HepG2 (cell line): ENCODE data around the gene ZIK1. TPM values are rescaled to one million over a fixed set of nuclear protein-coding genes. Genes with fewer than 3 reads are reported as not detected.

ENCODE experiments used
- ATAD3A ChIP-seq: sonication (generic); formaldehyde crosslinking; IDR thresholded peaks from 2 replicates; pipeline ENCODE4 v1.4.0; 2020; ENCODE audit warnings: missing genetic modification reagents
- ELF4 ChIP-seq: sonication (generic); formaldehyde crosslinking; IDR thresholded peaks from 2 replicates; pipeline ENCODE4 v1.5.0; 2020; ENCODE audit warnings: missing genetic modification reagents, mild to moderate bottlenecking, moderate library complexity, borderline replicate concordance
- RBM39 ChIP-seq: fragments of 200-400 bp; formaldehyde crosslinking; IDR thresholded peaks from one replicate; pipeline ENCODE4 v1.6.1; 2018; ENCODE audit warnings: antibody characterized with exemption, mild to moderate bottlenecking, low read depth, low read length; ENCODE audit not compliant: poor library complexity, severe bottlenecking
- RNF2 ChIP-seq: fragments of 450-650 bp; conservative IDR thresholded peaks from 2 replicates; pipeline ENCODE4 v1.6.1; 2016; ENCODE audit warnings: low read depth
- ZNF256 ChIP-seq: sonication (generic); formaldehyde crosslinking; conservative IDR thresholded peaks from 2 replicates; pipeline ENCODE4 v1.4.0; 2020; ENCODE audit warnings: missing genetic modification reagents
- ZNF562 ChIP-seq: sonication (generic); formaldehyde crosslinking; IDR thresholded peaks from 2 replicates; pipeline ENCODE4 v1.8.0; 2022; ENCODE audit warnings: missing genetic modification reagents, borderline replicate concordance
- ZNF569 ChIP-seq: sonication (generic); formaldehyde crosslinking; IDR thresholded peaks from 2 replicates; pipeline ENCODE4 v1.5.0; 2020; ENCODE audit warnings: mild to moderate bottlenecking, missing genetic modification reagents, moderate library complexity, borderline replicate concordance
- ZNF766 ChIP-seq: sonication (generic); formaldehyde crosslinking; IDR thresholded peaks from 2 replicates; pipeline ENCODE4 v1.5.0; 2020; ENCODE audit warnings: missing genetic modification reagents, borderline replicate concordance
- ZNF777 ChIP-seq: sonication (generic); formaldehyde crosslinking; IDR thresholded peaks from 2 replicates; pipeline ENCODE4 v1.4.0; 2020; ENCODE audit warnings: missing genetic modification reagents
- ZSCAN31 ChIP-seq: sonication (generic); formaldehyde crosslinking; IDR thresholded peaks from 2 replicates; pipeline ENCODE4 v1.5.0; 2020; ENCODE audit warnings: low read depth, mild to moderate bottlenecking, missing genetic modification reagents
- polyA plus RNA-seq, 8 experiments: library from polyadenylated mRNA; depleted of rRNA in 3 of 8; stranded (reverse) in 7 of 8; unstranded in 1 of 8; fragments of >200 nt; fragmentation: Illumina TruSeq in 4 of 8; extraction: Trizol in 4 of 8; gene quantifications; 2 replicates each; pipeline versions ENCODE4 v1.2.1 to v1.2.3, GENCODE V29; 2011 to 2016; ENCODE audit warnings: low read depth in 4 of 8, missing spikeins in 1 of 8, mixed read lengths in 1 of 8; ENCODE audit not compliant: insufficient read depth in 1 of 8
- total RNA-seq, 5 experiments: library from RNA; depleted of rRNA; stranded (reverse); fragments of >200 nt; fragmentation: Illumina TruSeq; extraction: Trizol; gene quantifications; 2 replicates each; pipeline ENCODE4 v1.2.3, GENCODE V29; 2016; ENCODE audit warnings: low read depth in 1 of 5
- TF ChIP-seq, protein P1 (sequence below): sonication (generic); formaldehyde crosslinking; IDR thresholded peaks from 2 replicates; pipeline ENCODE4; 2020; ENCODE audit warnings: missing genetic modification reagents, mild to moderate bottlenecking, borderline replicate concordance
- TF ChIP-seq, protein P2 (sequence below): sonication (generic); formaldehyde crosslinking; IDR thresholded peaks from 2 replicates; pipeline ENCODE4 v1.4.0; 2020; ENCODE audit warnings: mild to moderate bottlenecking, missing genetic modification reagents
- TF ChIP-seq, protein P3 (sequence below): IDR thresholded peaks from 2 replicates; pipeline ENCODE4 v1.6.1; 2016; ENCODE audit warnings: low read depth, borderline replicate concordance
- TF ChIP-seq, protein P4 (sequence below): sonication (generic); formaldehyde crosslinking; IDR thresholded peaks from 2 replicates; pipeline ENCODE4 v1.4.0; 2020; ENCODE audit warnings: mild to moderate bottlenecking, missing genetic modification reagents
- TF ChIP-seq, protein P5 (sequence below): sonication (generic); formaldehyde crosslinking; conservative IDR thresholded peaks from 2 replicates; pipeline ENCODE4 v1.4.0; 2020; ENCODE audit warnings: missing genetic modification reagents
- TF ChIP-seq, protein P6 (sequence below): sonication (generic); formaldehyde crosslinking; IDR thresholded peaks from 2 replicates; pipeline ENCODE4 v1.5.1; 2020; ENCODE audit warnings: missing genetic modification reagents, mild to moderate bottlenecking, borderline replicate concordance

The ZIK1 gene
- total and polyA plus RNA-seq, 2 of the 13 experiments (the other 11 are each of a cell fraction or from before 2014, with no cell fraction given) = 2.1 to 7.2 TPM

DNA sequence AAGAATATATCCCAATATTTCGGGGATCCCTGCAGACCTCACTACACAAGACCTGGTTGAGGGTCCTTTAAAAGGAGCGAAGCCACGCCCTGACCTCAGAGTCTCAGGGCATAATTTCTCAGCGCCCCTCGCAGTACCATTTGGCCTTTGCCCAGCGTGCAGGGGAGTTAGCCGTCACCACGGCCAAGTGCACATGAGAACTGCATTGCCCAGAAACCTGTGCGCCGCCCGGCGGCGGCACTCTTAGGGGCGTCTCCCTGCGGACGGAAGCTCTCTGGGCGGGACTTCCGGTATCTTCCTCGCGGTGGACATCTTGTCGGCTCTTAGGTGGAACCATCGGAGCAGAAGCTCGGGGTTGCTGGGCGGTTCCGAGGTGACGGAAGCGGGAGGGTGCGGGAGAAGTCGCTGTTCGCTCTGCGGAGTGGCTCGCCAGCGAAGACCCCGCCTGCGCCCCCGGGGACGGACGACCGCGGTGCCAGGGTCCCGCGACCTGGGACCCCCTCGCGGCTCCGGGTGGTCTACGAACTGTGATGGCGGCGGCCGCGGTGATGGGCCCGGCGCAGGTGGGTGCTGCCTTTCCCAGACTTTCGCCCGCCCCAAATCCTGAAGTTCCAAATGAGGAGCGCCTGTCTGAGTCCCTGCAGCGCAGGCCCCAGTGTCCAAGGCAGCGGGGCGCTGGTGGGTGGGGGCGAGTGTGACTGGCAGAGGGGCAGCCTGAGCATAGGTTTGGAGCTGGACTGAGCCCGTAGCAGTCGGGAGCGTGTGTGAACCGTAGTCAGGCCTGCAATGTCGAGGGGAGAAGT lies 30.2 kb downstream of the ZIK1 start, which contains the start of gene ZNF134 (continued):
- TF ChIP-seq, protein P1, sequence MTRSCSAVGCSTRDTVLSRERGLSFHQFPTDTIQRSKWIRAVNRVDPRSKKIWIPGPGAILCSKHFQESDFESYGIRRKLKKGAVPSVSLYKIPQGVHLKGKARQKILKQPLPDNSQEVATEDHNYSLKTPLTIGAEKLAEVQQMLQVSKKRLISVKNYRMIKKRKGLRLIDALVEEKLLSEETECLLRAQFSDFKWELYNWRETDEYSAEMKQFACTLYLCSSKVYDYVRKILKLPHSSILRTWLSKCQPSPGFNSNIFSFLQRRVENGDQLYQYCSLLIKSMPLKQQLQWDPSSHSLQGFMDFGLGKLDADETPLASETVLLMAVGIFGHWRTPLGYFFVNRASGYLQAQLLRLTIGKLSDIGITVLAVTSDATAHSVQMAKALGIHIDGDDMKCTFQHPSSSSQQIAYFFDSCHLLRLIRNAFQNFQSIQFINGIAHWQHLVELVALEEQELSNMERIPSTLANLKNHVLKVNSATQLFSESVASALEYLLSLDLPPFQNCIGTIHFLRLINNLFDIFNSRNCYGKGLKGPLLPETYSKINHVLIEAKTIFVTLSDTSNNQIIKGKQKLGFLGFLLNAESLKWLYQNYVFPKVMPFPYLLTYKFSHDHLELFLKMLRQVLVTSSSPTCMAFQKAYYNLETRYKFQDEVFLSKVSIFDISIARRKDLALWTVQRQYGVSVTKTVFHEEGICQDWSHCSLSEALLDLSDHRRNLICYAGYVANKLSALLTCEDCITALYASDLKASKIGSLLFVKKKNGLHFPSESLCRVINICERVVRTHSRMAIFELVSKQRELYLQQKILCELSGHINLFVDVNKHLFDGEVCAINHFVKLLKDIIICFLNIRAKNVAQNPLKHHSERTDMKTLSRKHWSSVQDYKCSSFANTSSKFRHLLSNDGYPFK (CRISPR knock-in tag) = peak; percentile 75
- TF ChIP-seq, protein P2, sequence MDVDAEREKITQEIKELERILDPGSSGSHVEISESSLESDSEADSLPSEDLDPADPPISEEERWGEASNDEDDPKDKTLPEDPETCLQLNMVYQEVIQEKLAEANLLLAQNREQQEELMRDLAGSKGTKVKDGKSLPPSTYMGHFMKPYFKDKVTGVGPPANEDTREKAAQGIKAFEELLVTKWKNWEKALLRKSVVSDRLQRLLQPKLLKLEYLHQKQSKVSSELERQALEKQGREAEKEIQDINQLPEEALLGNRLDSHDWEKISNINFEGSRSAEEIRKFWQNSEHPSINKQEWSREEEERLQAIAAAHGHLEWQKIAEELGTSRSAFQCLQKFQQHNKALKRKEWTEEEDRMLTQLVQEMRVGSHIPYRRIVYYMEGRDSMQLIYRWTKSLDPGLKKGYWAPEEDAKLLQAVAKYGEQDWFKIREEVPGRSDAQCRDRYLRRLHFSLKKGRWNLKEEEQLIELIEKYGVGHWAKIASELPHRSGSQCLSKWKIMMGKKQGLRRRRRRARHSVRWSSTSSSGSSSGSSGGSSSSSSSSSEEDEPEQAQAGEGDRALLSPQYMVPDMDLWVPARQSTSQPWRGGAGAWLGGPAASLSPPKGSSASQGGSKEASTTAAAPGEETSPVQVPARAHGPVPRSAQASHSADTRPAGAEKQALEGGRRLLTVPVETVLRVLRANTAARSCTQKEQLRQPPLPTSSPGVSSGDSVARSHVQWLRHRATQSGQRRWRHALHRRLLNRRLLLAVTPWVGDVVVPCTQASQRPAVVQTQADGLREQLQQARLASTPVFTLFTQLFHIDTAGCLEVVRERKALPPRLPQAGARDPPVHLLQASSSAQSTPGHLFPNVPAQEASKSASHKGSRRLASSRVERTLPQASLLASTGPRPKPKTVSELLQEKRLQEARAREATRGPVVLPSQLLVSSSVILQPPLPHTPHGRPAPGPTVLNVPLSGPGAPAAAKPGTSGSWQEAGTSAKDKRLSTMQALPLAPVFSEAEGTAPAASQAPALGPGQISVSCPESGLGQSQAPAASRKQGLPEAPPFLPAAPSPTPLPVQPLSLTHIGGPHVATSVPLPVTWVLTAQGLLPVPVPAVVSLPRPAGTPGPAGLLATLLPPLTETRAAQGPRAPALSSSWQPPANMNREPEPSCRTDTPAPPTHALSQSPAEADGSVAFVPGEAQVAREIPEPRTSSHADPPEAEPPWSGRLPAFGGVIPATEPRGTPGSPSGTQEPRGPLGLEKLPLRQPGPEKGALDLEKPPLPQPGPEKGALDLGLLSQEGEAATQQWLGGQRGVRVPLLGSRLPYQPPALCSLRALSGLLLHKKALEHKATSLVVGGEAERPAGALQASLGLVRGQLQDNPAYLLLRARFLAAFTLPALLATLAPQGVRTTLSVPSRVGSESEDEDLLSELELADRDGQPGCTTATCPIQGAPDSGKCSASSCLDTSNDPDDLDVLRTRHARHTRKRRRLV (CRISPR knock-in tag) = no peak
- TF ChIP-seq RBM39 (peak; percentile 83), ZNF777 (CRISPR knock-in tag) (peak; percentile 50; the same call in 1 of the 2 replicates), ELF4 (CRISPR knock-in tag) (0 out of 2 replicates have a peak, but pooled peaks have one; percentile 44), RNF2 (no peak), ZNF562 (CRISPR knock-in tag) (no peak), ZNF569 (no peak), ZNF766 (CRISPR knock-in tag) (0 out of 2 replicates have a peak, but pooled peaks have one; percentile 54), ZNF256 (peak; percentile 62), ZSCAN31 (CRISPR knock-in tag) (peak; percentile 77), ATAD3A (CRISPR knock-in tag) (no peak)
- TF ChIP-seq, protein P3, sequence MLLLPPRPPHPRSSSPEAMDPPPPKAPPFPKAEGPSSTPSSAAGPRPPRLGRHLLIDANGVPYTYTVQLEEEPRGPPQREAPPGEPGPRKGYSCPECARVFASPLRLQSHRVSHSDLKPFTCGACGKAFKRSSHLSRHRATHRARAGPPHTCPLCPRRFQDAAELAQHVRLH (CRISPR knock-in tag) = no peak
- TF ChIP-seq, protein P4, sequence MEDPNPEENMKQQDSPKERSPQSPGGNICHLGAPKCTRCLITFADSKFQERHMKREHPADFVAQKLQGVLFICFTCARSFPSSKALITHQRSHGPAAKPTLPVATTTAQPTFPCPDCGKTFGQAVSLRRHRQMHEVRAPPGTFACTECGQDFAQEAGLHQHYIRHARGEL (CRISPR knock-in tag) = no peak
- TF ChIP-seq, protein P5, sequence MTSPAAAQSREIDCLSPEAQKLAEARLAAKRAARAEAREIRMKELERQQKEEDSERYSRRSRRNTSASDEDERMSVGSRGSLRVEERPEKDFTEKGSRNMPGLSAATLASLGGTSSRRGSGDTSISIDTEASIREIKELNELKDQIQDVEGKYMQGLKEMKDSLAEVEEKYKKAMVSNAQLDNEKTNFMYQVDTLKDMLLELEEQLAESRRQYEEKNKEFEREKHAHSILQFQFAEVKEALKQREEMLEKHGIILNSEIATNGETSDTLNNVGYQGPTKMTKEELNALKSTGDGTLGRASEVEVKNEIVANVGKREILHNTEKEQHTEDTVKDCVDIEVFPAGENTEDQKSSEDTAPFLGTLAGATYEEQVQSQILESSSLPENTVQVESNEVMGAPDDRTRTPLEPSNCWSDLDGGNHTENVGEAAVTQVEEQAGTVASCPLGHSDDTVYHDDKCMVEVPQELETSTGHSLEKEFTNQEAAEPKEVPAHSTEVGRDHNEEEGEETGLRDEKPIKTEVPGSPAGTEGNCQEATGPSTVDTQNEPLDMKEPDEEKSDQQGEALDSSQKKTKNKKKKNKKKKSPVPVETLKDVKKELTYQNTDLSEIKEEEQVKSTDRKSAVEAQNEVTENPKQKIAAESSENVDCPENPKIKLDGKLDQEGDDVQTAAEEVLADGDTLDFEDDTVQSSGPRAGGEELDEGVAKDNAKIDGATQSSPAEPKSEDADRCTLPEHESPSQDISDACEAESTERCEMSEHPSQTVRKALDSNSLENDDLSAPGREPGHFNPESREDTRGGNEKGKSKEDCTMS (CRISPR knock-in tag) = no peak
- TF ChIP-seq, protein P6, sequence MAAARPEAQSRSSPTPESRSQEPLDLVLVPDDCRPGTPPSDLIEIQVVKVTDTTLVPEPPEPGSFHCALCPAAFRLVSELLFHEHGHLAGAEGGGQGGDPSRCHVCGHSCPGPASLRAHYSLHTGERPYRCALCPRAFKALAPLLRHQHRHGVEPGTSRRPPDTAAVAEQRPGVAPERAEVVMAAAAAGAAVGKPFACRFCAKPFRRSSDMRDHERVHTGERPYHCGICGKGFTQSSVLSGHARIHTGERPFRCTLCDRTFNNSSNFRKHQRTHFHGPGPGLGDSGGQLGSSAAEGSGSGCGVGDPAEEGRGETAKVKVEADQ (CRISPR knock-in tag) = peak; percentile 74
